Measurements from ENCODE around the gene NRG4.
"Not testable (repeated sequence)": the region's sequence is repeated elsewhere in the genome, so short reads cannot be mapped to it uniquely, and the experiment has no call there.

The NRG4 gene

GRCh38 chr15:75994220-75994619, 18.0 kb downstream of the NRG4 start:
- in situ Hi-C loops (cut with MboI; ENCODE audit: low sequenced_read_pairs) = no loop called here

- in situ Hi-C loops (cut with MboI; ENCODE audit: low sequenced_read_pairs) = no loop called here
Observed at GRCh38 chr15:75992897-75993296, 19.3 kb downstream of the NRG4 start.

- in situ Hi-C loops (cut with MboI; ENCODE audit: low sequenced_read_pairs) = no loop called here
Observed at GRCh38 chr15:75989875-75990274, 22.3 kb downstream of the NRG4 start.

GRCh38 chr15:75989045-75989444, 23.2 kb downstream of the NRG4 start:
- in situ Hi-C loops (cut with MboI; ENCODE audit: low sequenced_read_pairs) = no loop called here

DNA sequence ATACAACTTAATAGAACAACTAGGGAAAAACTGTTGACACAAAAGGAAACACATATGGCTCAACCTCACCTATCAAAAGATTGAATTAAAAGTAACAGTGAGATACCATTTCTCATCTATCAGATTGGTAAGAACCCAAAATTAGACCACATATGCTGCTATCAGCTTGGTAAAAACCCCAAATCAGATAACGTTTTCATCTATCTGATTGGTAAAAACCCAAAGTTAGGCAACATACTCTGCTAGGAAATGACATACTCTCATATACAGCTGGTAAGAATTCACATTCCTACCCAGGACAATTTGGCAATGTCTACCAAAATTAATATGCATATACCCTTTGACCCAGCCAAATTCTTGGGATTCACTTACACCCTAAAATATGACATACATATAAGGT, 26.3 kb downstream of the NRG4 start:
- in situ Hi-C loops (cut with MboI; ENCODE audit: low sequenced_read_pairs) = no loop called here

DNA sequence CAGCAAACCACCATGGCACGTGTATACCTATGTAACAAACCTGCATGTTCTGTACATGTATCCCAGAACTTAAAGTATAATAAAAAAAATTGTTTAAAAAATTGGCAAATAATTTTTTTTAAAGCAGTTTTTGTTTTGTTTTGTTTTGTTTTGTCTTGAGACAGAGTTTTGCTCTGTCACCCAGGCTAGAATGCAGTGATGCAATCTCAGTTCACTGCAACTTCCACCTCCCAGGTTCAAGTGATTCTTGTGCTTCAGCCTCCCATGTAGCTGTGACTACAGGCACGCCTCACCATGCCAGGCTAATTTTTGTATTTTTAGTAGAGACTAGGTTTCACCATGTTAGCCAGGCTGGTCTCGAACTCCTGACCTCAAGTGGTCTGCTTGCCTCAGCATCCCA, 27.5 kb downstream of the NRG4 start:
- in situ Hi-C loops (cut with MboI; ENCODE audit: low sequenced_read_pairs) = not testable (repeated sequence)

DNA sequence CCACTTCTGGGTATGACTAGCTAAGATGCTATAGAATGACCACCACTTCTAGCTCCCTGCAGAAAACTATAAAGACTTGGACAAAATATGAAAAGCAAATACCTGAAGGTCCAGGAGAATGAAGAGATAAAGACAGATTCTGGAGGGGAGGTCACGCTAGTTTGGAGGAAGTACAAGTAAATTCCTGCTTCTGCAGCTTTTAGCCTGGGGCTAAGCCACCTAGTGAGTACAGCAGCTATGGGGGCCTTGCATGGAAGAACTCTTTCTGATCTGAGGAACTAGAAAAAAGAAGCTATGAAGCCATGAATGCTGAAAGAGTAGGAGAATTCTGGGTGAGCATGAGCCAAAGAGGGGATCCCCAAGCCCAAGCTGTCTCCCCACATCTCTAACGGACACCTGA, 29.8 kb downstream of the NRG4 start:
- in situ Hi-C loops (cut with MboI; ENCODE audit: low sequenced_read_pairs) = no loop called here

DNA sequence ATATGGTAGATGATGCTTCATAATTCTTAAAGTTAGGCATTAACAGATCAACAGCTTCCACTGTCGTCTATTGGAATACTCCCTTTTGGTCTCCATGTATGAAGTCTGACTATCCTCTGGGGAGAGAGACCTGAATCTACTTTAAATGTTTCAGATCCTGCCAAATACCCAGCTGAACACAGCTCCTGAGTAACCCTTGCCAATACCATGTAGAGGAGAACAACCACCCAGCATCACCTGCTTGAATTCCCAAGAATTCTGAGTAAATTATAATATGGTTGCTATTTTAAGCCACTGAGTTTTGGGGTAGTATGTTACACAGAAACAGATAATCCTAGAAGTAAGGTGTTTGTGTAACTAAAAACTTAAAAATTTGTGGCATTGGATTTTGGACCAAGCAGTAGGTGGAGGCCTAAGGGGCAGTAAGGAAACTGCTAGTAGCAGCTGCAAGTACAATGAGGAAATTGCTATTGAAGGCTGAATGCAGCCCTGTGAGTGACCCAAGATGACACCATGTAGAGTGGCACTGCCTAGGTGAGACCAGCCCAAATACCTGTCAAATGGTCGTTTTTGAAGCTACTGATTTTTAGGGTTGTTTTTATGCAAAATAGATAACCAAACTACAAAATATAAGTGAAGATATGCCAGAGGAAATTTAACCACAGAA, 30.9 kb downstream of the NRG4 start:
- in situ Hi-C loops (cut with MboI; ENCODE audit: low sequenced_read_pairs) = no loop called here

- in situ Hi-C loops (cut with MboI; ENCODE audit: low sequenced_read_pairs) = not testable (repeated sequence)
Observed at GRCh38 chr15:75976766-75977165, 35.5 kb downstream of the NRG4 start.

DNA sequence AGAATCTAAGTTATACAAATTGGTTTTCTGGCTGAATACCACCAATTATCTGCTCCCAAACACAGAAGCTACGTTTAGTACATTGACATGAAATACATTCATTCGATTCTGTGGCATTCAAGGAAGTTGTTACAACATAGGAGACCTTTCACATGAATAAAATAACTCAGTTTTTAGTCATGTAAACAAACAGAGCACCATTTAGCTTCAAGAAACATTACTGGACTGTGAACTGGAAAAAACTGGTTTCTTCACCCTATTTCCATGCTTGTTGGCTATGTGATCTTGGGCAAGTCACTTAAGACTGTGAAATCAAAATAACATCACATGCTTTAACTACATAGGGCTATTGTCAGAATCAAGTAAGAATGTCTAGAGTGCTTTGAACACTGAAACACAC, 46.2 kb downstream of the NRG4 start:
- in situ Hi-C loops (cut with MboI; ENCODE audit: low sequenced_read_pairs) = no loop called here

GRCh38 chr15:75961331-75961730, 50.9 kb downstream of the NRG4 start:
- in situ Hi-C loops (cut with MboI; ENCODE audit: low sequenced_read_pairs) = no loop called here

DNA sequence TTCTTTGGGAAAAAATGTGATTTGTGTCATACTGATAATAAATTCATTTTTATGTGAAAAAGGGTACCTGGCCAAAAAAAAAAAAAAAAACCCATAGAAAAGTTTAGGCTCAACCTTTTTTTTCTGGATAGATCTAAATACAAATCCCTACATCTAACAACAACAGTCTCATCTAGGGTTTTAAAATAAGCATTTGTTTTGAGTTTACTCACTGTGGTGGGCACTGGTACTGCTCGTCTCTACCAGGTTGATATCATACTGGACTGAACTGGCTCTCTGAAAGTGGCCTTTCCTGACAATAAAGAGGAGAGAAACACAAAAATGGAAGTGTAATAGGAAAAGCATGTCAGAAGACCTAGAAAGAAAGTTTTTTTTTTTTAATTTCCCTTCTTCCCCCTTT, 56.5 kb downstream of the NRG4 start:
- in situ Hi-C loops (cut with MboI; ENCODE audit: low sequenced_read_pairs) = no loop called here

GRCh38 chr15:75952525-75952924, 59.7 kb downstream of the NRG4 start:
- in situ Hi-C loops (cut with MboI; ENCODE audit: low sequenced_read_pairs) = no loop called here

- in situ Hi-C loops (cut with MboI; ENCODE audit: low sequenced_read_pairs) = no loop called here
Observed at GRCh38 chr15:75948761-75949296, 63.4 kb downstream of the NRG4 start.

- in situ Hi-C loops (cut with MboI; ENCODE audit: low sequenced_read_pairs) = no loop called here
Observed at GRCh38 chr15:75947092-75947491, 65.1 kb downstream of the NRG4 start.

DNA sequence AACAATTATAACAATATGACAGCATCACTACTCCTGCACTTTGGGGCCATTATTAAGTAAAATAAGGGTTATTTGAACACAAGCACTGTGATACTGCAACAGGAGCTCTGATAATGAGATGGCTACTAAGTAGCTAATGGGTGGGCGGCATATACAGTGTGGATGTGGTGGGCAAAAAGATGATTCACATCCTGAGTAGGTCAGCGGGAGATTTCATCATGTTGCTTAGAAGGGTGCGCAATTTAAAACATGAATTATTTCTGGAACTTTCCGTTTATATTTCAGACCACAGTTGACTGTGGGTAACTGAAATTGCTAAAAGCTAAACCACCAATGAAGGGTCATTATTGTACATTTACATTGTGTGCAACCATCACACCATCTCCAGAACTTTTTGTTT, 66.3 kb downstream of the NRG4 start:
- in situ Hi-C loops (cut with MboI; ENCODE audit: low sequenced_read_pairs) = no loop called here

DNA sequence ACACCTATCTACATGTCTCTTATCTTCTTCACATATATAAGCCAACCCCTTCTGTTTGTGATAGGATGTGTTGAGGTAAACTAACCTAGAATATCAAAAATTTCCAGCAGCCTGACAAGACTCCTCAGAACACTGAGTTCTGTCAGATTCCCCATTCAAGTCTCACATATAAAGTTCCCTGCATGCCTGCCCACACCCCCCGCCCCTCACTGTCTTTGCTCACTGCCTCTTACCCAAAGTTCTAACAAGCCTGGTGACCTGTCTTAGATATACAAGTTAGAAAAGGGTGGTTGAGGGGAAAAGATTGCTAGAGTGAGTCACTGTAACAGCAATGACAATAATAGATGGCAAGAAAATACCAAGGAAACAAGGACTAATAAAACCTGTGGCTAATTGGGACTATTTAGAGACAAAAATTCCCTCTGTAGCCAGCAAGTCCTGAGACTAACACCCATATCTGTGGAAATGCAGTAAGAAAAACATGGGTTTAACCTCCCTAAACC, 68.5 kb downstream of the NRG4 start:
- in situ Hi-C loops (cut with MboI; ENCODE audit: low sequenced_read_pairs) = no loop called here

DNA sequence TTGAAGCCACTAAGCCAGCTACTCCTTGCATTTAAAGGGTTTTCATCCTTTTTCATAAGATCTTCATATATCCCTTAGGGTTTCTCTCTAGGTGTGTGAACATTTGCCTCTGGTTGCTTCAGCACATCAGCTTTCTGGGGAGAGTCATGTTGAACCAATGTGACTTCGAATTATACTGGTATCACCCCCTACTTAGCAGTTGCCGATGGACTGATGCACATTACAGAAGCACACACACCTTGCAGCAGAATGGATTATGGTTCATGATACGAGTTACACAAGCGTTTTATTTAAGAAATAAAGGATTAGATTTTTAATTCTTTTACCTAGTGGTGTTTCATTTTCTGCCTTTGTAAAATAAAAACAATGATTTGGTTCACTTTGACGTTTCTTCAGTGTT, 69.0 kb downstream of the NRG4 start:
- in situ Hi-C loops (cut with MboI; ENCODE audit: low sequenced_read_pairs) = no loop called here

GRCh38 chr15:75942464-75942863, 69.8 kb downstream of the NRG4 start:
- in situ Hi-C loops (cut with MboI; ENCODE audit: low sequenced_read_pairs) = no loop called here

DNA sequence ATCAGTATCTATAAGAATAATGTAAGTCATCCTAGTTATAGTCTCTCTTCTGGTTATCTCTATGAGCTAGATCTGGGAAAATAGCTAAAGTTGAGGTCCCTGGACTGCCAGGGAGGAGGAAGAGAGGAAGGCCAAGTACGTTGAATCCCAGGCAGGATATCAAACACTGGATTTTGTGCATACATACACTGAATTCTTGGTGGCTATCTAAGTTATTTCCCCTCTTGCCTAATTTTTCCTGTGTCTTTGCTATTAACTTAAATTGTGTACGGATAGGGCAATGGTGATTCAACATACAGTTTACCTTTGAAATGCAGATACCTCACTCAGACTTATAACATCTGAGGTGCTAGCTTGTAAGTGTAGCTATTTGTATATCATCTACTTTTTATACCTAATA, 81.4 kb downstream of the NRG4 start:
- in situ Hi-C loops (cut with MboI; ENCODE audit: low sequenced_read_pairs) = no loop called here

DNA sequence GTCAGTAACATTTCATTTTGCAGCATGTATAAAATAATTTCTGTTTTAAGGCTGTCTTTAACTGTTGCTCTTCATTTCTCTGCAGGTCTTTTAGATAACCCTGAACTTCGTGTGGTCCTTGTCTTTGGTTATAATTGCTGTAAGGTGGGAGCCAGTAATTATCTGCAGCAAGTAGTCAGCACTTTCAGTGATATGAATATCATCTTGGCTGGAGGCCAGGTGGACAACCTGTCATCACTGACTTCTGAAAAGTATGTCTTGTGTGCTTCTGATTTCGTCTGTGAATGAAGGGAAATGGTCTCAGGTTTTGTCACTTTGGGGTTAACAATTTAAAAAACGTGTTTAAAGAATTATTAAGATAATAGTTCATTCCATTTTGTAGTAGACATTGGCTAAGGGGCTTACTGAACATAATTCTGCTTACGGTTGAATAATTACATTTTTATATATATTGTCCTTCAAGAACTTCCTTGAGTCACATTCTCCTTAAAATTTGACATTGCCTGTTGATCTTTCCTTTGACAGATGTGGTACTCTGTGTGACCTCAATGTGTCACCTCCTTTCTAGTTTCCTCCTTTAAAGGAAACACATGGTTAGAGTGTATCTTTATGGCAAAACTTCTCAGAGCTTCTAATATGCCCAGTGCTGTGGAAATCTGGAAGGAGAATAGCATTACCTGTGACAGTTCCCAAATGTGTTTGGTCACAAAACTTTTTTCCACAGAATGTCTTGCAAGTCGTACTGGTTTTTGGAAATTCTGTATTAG, 82.2 kb downstream of the NRG4 start:
- in situ Hi-C loops (cut with MboI; ENCODE audit: low sequenced_read_pairs) = no loop called here
